T-helper 2 cell treated with Interferon-gamma antibody and Interleukin-4, amounts not matched to agents 100 ng/mL and 5 ng/mL, for 36 hours (primary cell): Measurements from ENCODE around the gene TRIM17. TPM values are rescaled to one million over a fixed set of nuclear protein-coding genes. Genes with fewer than 3 reads are reported as not detected.

Experiments
- intact Hi-C: fragments of 100-400 bp; cut with micrococcal nuclease; formaldehyde crosslinking; loops from one replicate; pipeline ENCODE4 v1.15.1; 2023
- total RNA-seq: library from RNA; stranded (reverse); gene quantifications from 2 replicates; pipeline ENCODE4 v1.2.3, GENCODE V29; 2022

The TRIM17 gene
- total RNA-seq, 1 donor from 2014 or later, result 2.5 TPM

DNA sequence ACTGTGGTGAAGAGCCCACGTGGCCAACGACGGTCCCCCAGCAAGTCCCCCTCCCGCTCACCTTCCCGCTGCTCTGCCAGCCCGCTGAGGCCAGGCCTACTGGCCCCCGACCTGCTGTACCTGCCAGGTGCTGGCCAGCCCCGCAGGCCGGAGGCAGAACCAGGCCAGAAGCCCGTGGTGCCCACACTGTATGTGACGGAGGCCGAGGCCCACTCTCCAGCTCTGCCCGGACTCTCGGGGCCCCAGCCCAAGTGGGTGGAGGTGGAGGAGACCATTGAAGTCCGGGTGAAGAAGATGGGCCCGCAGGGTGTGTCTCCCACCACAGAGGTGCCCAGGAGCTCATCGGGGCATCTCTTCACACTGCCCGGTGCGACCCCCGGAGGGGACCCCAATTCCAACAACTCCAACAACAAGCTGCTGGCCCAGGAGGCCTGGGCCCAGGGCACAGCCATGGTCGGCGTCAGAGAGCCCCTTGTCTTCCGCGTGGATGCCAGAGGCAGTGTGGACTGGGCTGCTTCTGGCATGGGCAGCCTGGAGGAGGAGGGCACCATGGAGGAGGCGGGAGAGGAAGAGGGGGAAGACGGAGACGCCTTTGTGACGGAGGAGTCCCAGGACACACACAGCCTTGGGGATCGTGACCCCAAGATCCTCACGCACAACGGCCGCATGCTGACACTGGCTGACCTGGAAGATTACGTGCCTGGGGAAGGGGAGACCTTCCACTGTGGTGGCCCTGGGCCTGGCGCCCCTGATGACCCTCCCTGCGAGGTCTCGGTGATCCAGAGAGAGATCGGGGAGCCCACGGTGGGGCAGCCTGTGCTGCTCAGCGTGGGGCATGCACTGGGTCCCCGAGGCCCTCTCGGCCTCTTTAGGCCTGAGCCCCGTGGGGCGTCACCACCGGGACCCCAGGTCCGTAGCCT lies 56.8 kb downstream of the TRIM17 start:
- intact Hi-C loops, result no loop called here

DNA sequence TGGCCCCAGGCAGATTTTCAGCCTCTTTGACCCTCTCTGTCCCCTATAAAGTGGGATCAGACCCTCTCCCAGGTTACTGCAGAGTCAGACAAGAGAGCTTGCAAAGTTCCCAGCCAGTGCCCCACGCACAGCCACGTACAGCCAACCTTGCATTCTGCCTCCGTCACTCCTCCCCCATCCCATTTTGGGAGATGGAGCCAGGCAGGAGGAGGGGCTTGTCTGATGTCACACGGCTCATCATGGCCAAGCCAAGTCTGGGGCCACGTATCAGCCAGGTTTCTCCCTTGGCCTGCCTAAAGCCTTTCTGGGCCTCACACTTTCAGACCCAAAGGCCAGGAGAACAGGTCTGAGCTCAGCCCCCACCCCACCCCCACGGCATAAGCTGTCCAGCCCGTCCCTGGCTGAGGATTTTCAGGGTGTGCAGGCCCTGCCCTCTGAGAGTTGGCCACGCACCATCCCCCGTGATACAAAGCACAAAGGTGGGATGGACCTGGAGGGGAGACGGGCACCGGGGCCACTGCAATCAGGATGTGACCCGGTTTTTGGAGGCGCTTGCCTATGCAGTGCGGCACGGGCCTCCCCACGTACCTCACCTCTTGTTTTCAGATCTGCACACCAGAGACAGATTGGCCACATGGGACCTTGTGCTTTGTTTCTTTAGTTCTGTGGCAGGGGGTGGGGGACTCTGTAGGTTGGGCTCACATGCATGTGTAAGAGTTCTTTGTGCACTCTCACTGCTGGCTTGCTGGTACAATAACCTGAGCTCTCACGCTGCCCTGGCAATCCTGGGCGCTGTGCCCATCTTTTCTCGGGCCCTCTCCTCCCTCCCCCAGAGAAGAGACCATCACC lies 57.7 kb downstream of the TRIM17 start:
- intact Hi-C loops, result no loop called here

DNA sequence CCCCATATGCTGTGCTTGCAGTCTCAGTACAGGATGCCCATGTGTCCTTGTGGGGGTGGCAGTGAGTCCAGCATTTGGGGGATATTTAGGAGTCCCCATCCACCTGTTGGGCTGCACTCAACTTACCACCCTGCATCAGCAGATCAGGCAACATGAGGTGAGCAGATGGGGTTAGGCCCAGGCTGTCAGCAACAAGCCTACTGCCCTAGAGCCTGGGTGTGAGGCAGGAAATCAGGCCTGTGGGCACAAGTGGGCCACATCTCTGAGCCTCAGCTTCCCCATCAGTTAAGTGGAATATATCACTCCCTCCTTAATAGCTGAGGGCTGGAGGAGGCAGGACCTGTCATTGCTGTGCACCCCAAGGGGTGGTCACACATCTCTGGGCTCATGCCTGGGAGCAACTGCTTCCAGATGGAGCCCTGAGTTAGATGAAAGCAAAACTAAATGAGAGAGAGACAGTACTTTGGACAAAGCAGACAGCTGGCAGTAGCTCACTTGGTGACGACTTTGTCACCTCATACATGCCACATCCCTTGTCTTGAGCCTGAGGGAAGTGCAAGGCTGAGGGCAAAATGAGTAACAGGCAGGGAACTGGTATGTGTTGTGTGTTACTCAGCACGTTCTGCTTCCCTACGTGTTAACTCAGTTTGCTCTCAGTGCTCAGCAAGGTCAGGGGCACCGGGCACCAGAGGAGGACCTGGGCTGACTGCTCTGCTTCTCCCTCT lies 58.5 kb downstream of the TRIM17 start:
- intact Hi-C loops, result no loop called here

Other genes with a start within 250 kb of the TRIM17 start
- gene OBSCN, start 208.8 kb downstream of the TRIM17 start, total RNA-seq, result 21.6 and 23.1 TPM in 2 replicates
- 58.2 and 65.4 TPM in 2 replicates for gene TRIM11, start 10.0 kb downstream of the TRIM17 start, total RNA-seq
- gene RNF187, start 70.5 kb upstream of the TRIM17 start, total RNA-seq, result 130 and 134 TPM in 2 replicates